Kidney capillary endothelial cell (primary cell): Measurements from ENCODE around the gene LRP10.
"Not testable (repeated sequence)": the region's sequence is repeated elsewhere in the genome, so short reads cannot be mapped to it uniquely, and the experiment has no call there.

Experiments used
- DNase-seq: peaks from one replicate; pipeline ENCODE4 v3.0.0-alpha.2; 2018; ENCODE audit warnings: low spot score

LRP10 gene, protein sequence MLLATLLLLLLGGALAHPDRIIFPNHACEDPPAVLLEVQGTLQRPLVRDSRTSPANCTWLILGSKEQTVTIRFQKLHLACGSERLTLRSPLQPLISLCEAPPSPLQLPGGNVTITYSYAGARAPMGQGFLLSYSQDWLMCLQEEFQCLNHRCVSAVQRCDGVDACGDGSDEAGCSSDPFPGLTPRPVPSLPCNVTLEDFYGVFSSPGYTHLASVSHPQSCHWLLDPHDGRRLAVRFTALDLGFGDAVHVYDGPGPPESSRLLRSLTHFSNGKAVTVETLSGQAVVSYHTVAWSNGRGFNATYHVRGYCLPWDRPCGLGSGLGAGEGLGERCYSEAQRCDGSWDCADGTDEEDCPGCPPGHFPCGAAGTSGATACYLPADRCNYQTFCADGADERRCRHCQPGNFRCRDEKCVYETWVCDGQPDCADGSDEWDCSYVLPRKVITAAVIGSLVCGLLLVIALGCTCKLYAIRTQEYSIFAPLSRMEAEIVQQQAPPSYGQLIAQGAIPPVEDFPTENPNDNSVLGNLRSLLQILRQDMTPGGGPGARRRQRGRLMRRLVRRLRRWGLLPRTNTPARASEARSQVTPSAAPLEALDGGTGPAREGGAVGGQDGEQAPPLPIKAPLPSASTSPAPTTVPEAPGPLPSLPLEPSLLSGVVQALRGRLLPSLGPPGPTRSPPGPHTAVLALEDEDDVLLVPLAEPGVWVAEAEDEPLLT

DNA sequence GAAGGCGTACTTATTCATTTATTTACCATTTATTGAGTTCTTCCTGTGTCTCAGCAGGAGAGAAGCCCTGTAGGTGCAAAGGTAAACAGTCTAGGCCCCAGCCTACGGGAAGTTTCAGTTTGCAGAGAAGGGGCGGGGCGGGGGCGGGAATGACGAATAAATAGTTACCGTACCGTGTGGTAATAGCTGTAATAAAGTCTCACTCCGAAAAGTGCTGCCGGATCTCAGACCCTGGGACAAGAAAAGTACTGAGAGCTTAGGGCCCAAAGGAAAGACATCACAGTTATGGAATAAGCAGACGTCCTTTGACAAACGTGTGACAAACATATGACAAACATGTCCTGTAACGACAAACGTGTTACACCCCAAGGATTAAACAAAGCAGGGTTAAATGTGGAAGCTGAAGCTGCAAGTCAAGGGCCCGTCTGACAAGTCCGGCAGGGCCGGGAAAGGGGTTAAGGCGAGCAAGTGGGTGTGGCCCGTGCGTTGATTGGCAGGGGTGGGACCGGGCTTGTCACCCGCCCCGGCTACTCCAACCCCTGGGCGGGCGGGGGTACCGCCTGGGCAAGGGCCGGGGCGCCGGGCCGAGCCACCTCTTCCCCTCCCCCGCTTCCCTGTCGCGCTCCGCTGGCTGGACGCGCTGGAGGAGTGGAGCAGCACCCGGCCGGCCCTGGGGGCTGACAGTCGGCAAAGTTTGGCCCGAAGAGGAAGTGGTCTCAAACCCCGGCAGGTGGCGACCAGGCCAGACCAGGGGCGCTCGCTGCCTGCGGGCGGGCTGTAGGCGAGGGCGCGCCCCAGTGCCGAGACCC is at the start of gene LRP10:
Gene LRP10, plus strand, starts transcription at position 517 of the 809 bp plus-strand sequence. CDS start 564 bp downstream, outside the sequence.
- peak; percentile 76 for DNase-seq

DNA sequence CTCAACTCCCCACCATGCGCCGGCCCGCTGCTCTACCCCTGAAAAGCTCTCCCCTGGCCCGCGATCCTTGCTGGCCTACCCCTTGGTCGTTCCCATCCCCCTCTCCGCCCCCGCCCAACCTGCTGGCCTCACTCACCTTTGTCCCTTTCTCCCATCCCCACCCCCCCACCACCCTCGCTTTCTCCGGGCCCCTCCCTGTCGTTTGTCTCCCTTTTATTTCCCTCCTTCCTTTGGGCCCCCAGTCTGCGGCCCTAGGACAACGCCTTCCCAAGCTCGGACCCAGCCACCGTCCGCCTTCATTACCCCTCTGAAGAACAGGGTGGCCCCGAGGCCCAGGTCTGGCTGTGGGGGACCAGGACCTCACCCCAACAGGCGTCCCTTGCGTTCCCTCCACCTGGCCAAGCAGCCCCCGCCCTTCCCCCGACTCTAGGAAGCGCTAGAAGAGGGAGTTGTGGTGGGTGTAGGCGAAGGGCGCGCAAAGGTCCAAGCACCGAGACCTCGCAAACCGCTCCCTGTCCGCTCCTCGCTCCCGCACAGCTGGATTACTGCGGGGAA is 49.4 kb upstream of the LRP10 start:
- DNase-seq = no peak

DNA sequence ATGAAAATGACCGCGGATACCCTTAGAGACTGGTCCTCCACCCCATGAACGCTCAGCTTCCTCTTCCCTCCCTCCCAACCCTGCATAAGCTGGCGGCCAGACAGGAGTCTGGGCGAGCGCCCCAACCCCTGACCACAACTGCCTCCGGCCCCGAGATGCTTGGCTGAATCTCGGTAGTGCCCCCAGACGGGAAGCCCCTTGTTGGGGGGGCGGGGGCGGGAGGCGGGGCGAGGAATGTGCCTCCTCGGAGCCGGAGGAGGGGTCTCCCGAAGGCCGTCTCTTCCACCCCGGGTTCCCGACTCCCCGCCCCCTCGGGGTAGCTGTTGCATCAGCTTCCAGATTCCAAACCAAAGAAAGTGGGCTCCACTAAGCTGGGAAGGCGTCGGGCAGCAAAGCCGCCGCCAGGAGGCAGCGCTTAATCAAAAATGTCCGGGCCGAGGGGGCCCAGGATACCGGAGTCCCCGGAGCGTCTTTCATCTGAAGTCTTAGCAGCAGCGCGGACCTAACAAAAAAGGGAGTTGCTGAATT is 48.9 kb upstream of the LRP10 start:
- DNase-seq = peak; percentile 82

DNA sequence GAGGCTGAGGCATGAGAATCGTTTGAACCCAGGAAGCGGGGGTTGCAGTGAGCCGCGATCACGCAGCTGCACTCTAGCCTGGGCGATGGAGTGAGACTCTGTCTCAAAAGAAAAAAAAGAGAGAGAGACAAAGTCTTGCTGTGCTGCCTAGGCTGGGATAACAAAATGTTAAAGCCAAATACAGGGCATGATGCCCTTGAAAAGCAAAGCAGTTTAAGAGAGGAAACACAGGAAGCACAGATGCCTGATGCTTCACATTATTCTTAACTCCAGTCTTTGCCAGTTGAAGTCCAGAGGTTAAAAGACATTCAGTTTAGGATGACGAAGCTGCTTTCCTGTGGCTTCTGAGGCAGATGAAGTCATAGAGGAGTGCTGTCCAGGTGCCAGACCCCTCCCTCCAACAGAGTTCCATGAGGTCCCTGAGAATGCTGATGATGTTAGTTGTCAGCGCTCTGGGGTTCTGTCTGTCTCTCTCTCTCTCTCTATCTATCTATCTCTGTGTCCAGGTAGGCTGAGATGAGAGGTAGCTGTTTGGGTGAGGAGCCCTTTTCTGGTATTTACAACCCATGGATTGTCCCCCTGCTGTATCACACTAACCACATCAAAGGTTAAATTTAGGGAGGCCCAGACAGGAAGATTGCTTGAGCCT is 46.7 kb upstream of the LRP10 start:
- peak; percentile 93 for DNase-seq

DNA sequence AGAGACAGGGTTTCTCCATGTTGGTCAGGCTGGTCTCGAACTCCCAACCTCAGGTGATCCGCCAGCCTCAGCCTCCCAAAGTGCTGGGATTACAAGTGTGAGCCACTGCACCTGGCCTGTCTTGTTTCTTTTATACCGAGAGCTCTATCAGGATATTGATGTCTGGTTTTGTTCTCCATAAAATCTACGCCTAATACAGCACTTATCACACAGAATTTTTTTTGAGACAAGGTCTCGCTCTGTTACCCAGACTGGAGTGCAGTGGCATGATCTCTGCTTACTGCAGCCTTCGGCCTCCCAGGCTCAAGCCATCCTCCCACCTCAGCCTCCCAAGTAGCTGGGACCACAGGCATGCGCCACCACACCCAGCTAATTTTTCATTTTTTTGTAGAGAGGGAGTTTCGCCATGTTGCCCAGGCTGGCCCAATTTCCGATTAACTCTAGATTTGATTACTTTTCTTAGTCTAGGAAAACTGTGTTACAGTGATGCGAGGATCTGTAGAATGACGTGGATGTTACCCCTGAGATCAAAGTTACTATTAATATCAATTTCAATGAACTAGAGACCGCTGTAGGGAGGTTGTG is 42.4 kb upstream of the LRP10 start:
- not testable (repeated sequence) for DNase-seq

DNA sequence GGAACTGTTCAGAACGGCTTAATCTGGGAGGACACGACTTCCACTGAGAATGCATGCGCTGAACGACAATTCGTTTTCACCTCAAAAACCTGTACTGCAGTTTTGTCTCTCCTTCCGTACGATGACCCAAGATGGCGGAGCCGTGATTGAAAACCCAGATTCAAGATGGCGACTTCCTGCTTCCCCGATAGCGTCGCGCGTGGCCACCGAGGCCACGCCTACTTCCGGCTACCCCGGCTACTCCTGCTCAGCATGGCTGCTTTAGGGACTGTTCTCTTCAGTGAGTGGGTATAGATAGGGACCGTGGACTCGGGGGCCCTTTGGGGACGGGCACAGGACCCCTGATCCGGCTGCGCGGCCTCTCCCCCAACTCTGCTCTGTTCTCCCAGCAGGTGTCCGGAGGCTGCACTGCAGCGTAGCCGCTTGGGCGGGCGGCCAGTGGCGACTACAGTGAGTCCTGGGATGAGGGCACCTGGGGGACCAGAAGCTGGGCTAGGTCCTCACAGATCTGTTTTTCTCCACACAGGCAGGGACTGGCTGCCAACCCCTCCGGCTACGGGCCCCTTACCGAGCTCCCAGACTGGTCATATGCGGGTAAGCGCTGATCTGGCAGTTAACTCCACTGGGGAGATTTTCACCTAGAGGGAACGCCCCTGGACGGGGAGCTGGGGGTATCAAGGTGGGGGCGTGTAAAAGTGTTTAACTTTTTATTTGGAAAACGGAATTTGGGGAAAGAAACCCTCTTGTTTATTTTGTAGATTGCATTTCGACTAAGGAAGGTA is 41.7 kb upstream of the LRP10 start, which contains the start of gene MRPL52:
Gene MRPL52, plus strand, starts transcription at position 227 of the 782 bp plus-strand sequence. Its CDS starts 26 bp downstream, at position 253.
- peak; percentile 92 for DNase-seq

DNA sequence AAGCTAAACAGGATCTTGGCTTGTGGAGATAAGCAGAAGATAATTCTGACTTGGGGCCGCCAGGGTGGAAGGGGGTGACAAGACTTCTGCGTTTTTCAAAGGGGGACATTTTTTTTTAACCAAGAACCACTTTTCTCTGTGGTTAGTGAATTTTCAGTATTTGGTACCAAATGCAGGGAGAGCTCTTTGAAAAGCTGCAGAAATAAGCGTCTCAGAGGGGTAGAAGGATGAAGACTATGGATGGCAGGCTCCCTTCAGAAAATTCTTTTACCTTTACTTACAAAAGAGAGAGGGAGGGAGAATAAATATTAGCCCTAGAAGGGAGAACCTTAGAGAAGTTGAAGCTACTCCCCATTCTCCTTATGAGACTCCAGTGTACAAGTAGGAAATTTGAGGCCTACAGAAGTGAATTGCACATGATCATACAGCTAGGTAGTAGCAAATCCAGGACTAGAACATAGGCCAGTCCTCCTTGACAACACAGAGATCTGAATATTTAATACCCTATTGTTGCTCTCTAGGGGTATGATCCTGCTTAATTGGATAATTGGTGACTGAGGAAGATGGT is 41.0 kb upstream of the LRP10 start:
- no peak for DNase-seq

DNA sequence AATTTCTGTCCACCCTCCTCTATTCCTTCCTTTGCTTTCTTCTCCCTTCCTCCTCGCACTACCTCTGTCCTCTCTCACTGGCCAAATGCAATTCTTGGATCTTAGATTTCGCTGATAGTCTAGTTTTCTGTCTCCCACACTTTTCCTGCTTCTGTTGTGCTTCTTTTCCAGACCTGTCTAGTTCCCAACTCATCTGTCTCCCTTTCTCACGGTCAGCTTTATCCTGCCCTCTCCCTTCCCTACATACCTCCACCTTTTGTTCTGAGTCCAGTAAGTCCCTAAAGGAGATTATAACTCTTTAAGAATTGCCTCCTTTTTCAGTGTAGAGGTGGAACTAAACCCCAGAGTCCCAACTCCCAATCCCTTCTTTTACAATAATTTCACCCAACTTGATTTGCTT is 36.0 kb upstream of the LRP10 start:
- DNase-seq = no peak

DNA sequence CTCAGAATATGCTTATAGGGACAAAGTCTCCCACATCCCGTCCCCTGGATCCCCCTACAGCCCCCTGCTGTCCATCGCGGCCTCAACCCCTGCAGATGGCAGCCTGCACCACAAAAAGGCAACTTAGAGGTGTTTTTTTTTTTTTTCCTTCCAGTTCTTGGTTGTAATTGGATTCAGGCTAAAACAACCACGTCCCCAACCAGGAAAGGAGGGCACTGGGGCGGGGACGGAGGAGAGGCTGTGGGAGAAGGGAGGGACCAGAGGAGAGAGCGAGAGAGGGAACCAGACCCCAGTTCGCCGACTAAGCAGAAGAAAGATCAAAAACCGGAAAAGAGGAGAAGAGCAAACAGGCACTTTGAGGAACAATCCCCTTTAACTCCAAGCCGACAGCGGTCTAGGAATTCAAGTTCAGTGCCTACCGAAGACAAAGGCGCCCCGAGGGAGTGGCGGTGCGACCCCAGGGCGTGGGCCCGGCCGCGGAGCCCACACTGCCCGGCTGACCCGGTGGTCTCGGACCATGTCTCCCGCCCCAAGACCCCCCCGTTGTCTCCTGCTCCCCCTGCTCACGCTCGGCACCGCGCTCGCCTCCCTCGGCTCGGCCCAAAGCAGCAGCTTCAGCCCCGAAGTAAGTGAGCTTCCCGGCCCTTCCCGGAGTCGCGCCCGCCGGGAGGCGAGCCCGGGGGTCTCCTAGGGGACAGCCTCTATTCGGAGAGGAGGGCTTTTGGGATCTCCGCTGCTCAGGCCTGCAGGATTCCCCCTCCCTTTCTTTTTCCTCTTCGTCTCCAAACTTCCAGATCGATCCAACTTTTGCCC is 35.0 kb upstream of the LRP10 start, which contains the start of gene MMP14:
Gene MMP14, plus strand, starts transcription at position 285 of the 813 bp plus-strand sequence. Its CDS starts 233 bp downstream, at position 518.
- DNase-seq = no peak

DNA sequence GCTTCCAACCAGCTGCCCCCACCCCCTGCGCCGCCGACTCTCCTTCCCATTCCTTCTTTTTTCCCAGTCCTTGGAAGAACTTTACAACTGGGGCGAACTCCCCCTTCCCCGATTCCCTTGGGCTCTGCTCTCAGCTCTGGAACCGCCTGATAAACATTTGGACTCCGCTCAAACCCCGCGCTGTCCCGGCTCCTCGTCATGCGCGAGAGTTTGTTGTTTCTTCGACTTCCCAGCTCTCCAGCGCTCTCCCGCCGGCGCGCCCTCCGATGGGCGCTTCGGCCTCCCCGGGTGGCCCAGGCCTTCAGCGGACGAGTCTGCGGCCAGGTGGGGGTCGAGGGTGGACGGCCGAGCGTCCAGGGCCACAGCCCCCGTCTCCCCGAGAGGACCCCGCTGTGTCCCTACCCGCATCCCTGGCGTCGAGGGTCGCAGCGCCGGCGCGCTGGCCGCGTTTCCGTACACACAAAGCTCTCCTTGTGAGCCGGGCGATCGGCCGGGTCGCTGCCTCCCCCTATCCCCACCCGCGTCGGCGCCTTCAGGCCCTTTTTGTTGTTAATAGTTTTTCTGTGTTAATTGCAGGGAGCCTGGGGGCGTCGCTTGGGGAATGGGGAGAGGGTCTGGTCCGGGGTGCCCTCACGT is 34.3 kb upstream of the LRP10 start:
- DNase-seq = no peak

DNA sequence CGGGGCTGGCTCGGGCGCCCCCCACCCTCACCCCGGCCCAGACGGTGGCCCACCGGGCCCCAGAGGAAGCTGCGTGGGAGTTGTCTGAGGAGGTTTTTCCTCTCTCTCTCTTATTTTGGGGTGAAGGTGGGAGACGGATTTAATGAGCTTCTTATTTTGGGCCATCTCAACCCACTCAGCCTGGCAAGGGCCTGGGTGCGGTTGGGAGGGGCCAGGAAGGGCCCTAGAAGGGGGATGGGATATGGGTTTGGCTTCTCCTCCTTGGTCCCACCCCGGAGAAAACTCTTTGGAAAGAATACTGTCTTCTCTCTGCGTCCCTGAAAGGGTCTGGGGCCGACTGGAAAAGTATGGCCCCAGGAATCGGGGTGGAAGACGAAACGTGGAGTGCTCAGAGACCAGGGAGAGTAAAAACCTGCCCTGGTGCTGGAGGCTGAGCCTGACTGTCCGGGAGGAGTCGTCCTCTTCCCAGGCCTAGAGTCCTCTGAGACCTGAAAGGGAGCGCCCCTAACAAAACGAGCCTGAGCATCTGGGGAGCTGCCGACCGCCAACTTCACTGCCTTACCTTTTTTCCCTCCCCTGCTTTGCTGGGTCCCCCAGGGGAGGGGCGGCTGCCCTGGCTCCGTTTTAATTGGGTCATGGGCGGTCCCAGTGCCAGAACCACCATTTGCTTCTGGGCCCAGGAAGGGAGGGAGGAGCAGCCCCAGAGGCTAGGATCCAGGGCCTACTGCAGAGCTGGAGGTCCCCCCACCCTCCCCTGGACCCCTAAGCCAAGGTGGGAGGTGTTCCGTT is 33.6 kb upstream of the LRP10 start:
- no peak for DNase-seq

DNA sequence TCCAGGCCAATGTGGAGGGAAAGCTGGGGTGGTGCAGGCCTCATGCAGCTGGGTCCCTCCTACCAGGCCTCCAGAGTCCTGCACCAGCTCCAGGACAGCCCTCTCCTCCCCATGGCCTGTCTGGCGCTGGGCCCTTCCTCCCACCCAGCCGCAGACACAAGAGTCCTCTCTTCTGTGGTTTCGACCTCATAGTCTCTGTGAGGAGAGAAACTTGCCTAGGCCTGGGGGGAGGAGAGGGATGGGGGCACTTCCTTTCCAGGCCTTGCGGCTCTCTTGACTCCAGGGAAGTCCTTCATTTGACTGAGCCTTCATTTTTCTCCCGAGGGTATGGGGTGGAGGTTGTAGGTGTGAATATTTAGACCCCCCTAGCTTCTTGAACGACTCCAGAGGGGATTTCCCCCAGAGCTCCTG is 32.9 kb upstream of the LRP10 start:
- no peak for DNase-seq

DNA sequence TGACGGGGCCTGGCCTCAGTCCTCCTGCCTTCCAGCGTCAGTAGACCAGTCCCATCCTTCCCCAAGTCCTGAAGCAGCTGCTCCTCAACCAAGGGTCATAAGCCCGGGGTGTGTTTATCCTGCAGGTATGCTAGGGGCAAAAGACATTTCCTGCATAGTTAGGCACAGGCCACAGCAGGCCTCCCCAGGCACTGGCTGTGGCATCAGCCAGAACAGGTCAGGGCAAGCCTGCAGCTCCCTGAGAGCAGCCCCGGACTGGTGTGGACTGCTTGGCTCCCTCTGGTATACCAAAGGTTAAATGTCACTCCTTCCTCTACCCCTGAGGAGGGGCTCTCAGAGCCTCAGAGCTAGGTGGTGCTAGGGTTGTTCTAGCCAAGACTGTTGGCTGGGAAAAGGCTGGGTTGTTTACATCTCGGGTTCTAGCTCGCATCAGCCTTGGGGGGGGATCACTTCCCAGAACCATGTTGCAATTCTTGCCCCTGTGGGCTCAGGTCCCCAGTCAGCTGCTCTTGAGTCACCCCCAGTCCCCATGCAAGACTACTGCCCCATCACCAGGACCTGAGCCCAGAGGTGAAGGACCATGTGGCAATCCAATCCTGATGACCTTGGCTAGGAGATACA is 32.3 kb upstream of the LRP10 start:
- DNase-seq = no peak

DNA sequence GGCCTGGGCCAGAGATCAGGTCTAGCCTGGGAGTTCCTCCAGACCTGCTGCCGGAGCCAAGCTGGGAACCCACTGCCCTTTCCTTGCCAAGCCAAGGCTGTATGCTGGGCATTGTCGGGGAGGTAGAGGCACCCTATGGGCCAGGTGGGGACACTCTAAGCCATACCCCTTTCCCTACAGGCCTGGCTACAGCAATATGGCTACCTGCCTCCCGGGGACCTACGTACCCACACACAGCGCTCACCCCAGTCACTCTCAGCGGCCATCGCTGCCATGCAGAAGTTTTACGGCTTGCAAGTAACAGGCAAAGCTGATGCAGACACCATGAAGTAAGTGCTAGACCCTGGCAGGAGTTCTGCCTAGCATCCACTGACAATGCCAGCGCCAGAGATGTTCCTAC is 30.2 kb upstream of the LRP10 start:
- no peak for DNase-seq

DNA sequence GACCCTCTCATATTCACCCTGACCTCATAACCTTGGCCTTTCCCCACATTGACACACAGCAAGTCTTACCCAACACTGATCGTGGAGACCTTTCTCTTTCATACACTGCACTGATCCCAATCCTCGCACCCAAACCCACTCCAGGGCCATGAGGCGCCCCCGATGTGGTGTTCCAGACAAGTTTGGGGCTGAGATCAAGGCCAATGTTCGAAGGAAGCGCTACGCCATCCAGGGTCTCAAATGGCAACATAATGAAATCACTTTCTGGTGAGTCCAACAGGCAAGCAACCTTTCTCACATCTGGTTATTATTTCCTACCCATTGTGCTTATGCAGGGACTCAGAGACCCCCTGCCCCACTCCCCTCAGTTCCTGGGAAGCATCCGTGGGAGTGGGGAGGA is 29.8 kb upstream of the LRP10 start:
- no peak for DNase-seq

DNA sequence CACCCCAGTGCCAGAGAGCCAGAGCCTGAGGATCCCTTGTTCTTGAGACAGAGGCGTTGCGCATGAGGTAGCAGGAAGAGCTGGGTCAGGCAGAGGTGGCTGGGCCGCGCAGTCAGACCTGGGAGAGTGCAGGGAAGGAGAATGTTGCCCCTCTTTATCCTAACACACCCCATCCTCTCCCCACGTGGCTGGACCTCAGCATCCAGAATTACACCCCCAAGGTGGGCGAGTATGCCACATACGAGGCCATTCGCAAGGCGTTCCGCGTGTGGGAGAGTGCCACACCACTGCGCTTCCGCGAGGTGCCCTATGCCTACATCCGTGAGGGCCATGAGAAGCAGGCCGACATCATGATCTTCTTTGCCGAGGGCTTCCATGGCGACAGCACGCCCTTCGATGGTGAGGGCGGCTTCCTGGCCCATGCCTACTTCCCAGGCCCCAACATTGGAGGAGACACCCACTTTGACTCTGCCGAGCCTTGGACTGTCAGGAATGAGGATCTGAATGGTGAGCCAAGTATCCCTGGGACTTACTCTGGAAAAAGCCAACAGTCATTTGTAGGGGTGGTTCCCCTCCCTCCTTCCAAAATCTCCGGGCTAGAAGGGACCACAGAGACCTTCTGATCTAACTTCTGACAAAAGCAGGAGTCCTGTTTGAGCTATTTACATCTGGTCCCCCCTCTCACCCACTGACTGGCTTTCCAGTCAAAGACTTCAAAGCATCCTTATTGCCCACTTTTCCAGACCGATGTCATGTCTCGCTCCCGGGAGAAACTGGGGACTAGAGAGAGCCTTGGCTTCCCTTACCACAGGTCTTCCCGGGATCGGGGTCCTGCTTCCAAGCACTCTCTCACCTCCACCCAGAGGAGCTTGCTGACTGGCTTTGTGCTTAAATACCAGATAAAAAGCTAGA is 29.1 kb upstream of the LRP10 start:
- DNase-seq = no peak
